Colonic mucosa (tissue), 4 donors: ENCODE measurements around the gene CCDC71L. TPM values are rescaled to one million over a fixed set of nuclear protein-coding genes. Genes with fewer than 3 reads are reported as not detected.

Source experiments
- DNase-seq: peaks from one replicate; pipeline ENCODE4 v3.0.0-alpha.2; 2020
- H3K27ac ChIP-seq: fragments of 200-600 bp; one replicate; pipeline ENCODE4 v1.8.0; 2021
- H3K27me3 ChIP-seq: fragments of 200-600 bp; one replicate; pipeline ENCODE4 v1.8.0; 2021
- H3K36me3 ChIP-seq: fragments of 200-600 bp; one replicate; pipeline ENCODE4 v1.8.0; 2021
- H3K4me1 ChIP-seq: fragments of 200-600 bp; one replicate; pipeline ENCODE4 v1.8.0; 2021; ENCODE audit warnings: mild to moderate bottlenecking
- H3K4me3 ChIP-seq: fragments of 200-600 bp; one replicate; pipeline ENCODE4 v1.8.0; 2021
- H3K9ac ChIP-seq, 2 donors: one replicate each; pipeline ENCODE4 v1.7.0; 2013; ENCODE audit warnings: control low read depth in 2 of 2, low read depth in 2 of 2, low read length in 2 of 2
- H3K9me3 ChIP-seq: fragments of 200-600 bp; one replicate; pipeline ENCODE4 v1.8.0; 2021
- CTCF ChIP-seq: fragments of 200-600 bp; IDR thresholded peaks from one replicate; pipeline ENCODE4 v1.8.0; 2022; ENCODE audit warnings: antibody characterized with exemption, mild to moderate bottlenecking
- intact Hi-C: fragments of 100-400 bp; cut with DNase I; formaldehyde crosslinking; loops from one replicate; pipeline ENCODE4 v1.14.1; 2022
- total RNA-seq, 2 donors: library from RNA; stranded (reverse); fragmentation: NEBNext Ultra II Directional in 1 of 2; extraction: Animal tissue kit (Norgen Biotek cat#: 25700) in 1 of 2; gene quantifications; one replicate each; pipeline ENCODE4 v1.2.1, GENCODE V29; 2021
- donor health status: healthy.
- donor health status: DM: no; HTN: no; CAD: no.
- donor health status: DM: no; HTN: no; CAD: no.

Gene CCDC71L
- total RNA-seq, 2 donors from 2014 or later: 21.3 to 21.6 TPM

GRCh38 chr7:106611911-106612310 is 49.0 kb downstream of the CCDC71L start:
- intact Hi-C loops: no loop called here
- no peak overlapping the region for H3K9ac ChIP-seq
- no peak for DNase-seq
- no peaks in the 10 kb centered on the region for H3K27me3 ChIP-seq
- no peak for TF ChIP-seq CTCF
- H3K27ac ChIP-seq: peak overlapping the region; percentile 7
- H3K4me3 ChIP-seq: no peak overlapping the region
- no peaks in the 10 kb centered on the region for H3K4me1 ChIP-seq
- H3K36me3 ChIP-seq: no peaks in the 10 kb centered on the region
- no peaks in the 10 kb centered on the region for H3K9me3 ChIP-seq

GRCh38 chr7:106610996-106611886 is 49.7 kb downstream of the CCDC71L start:
- TF ChIP-seq CTCF: no peak
- Histone ChIP-seq H3K36me3 (no peaks in the 10 kb centered on the region), H3K4me3 (no peak overlapping the region), H3K27ac (peak overlapping the region; percentile 7), H3K9ac (no peak overlapping the region), H3K4me1 (no peaks in the 10 kb centered on the region), H3K9me3 (no peaks in the 10 kb centered on the region), H3K27me3 (no peaks in the 10 kb centered on the region)
- intact Hi-C loops: no loop called here
- DNase-seq: no peak

- peak overlapping the region; percentile 54 for H3K27ac ChIP-seq
- intact Hi-C loops: no loop called here
These were observed 51.5 kb downstream of the CCDC71L start for GRCh38 chr7:106609416-106609815.

GRCh38 chr7:106608661-106609060 is 52.3 kb downstream of the CCDC71L start:
- no peak for TF ChIP-seq CTCF
- peak overlapping the region in 1 of 2 donors; percentile 9 for H3K9ac ChIP-seq
- H3K4me1 ChIP-seq: no peaks in the 10 kb centered on the region
- intact Hi-C loops: no loop called here
- peak overlapping the region; percentile 54 for H3K27ac ChIP-seq
- no peaks in the 10 kb centered on the region for H3K36me3 ChIP-seq
- peak; percentile 71 for DNase-seq
- H3K4me3 ChIP-seq: no peak overlapping the region
- H3K27me3 ChIP-seq: no peaks in the 10 kb centered on the region
- no peaks in the 10 kb centered on the region for H3K9me3 ChIP-seq

More at GRCh38 chr7:106609416-106609815, 51.5 kb downstream of the CCDC71L start:
- no peak overlapping the region for H3K9ac ChIP-seq
- H3K4me3 ChIP-seq: no peak overlapping the region
- H3K36me3 ChIP-seq: no peaks in the 10 kb centered on the region
- H3K9me3 ChIP-seq: no peaks in the 10 kb centered on the region
- TF ChIP-seq CTCF: no peak
- H3K4me1 ChIP-seq: no peaks in the 10 kb centered on the region
- no peak for DNase-seq
- no peaks in the 10 kb centered on the region for H3K27me3 ChIP-seq

Other genes with a start within 250 kb of the CCDC71L start
- gene PIK3CG, start 204.1 kb upstream of the CCDC71L start, total RNA-seq: 1 to 10 TPM; 2.3 TPM